C4-2B (cell line): ENCODE results near the gene PLN.

Source experiments
- H3K27ac ChIP-seq: fragments of 450-650 bp; 2 replicates; pipeline ENCODE4 v1.5.1; 2017
- CTCF ChIP-seq: fragments of 450-650 bp; conservative IDR thresholded peaks from 2 replicates; pipeline ENCODE4 v1.5.1; 2017; ENCODE audit warnings: mild to moderate bottlenecking
- ZFX ChIP-seq: fragments of 450-650 bp; IDR thresholded peaks from 2 replicates; pipeline ENCODE4 v1.6.1; 2017

Gene PLN

GRCh38 chr6:118580585-118581419 is 32.7 kb downstream of the PLN start:
- TF ChIP-seq ZFX, result no peak
- TF ChIP-seq CTCF, result peak; percentile 75
- peak overlapping the region; percentile 56; the same call in 1 of the 2 replicates for H3K27ac ChIP-seq

GRCh38 chr6:118581489-118581959 is 33.4 kb downstream of the PLN start:
- TF ChIP-seq CTCF (no peak), ZFX (no peak)

DNA sequence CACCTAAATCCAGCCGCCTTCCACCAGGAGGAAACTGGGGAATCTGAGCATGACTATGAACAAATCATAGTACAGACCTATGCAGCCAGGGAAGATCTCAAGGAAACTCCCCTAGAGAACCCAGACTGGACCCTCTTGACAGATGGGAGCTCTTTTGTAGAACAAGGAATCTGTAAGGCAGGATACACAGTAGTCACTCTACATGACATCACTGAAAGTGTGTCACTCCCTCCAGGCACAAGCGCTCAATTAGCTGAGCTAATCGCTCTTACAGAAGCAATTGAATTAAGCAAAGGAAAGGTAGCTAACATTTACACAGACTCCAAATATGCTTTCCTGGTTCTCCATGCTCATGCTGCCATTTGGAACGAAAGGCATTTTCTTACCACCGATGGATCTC is 36.8 kb downstream of the PLN start:
- no peak for TF ChIP-seq ZFX
- H3K27ac ChIP-seq, result no peak overlapping the region

More at GRCh38 chr6:118581489-118581959, 33.4 kb downstream of the PLN start:
- peak overlapping the region; percentile 56; the same call in 1 of the 2 replicates for H3K27ac ChIP-seq

- TF ChIP-seq ZFX, result no peak
- no peak for TF ChIP-seq CTCF
Measured at GRCh38 chr6:118586746-118587485, 38.8 kb downstream of the PLN start.

DNA sequence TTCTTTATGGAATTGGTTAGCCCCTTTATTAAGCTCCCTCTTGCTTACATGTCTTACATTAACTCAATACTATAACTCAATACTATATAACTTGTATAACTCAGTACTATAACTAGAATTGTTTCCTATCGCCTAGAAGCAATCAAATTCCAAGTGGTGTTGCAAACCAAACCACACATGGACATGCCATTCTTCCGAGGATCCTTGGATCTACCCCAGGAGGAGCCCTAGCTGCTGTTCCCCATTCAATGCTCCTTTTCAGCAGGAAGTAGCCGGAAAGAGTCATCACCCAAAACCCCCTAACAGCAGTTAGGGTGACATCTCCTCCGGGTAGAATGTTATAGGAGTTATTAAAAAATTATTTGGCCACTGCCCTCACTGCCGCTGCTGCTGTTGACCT is 40.5 kb downstream of the PLN start:
- TF ChIP-seq CTCF (no peak), ZFX (no peak)
- H3K27ac ChIP-seq, result no peak overlapping the region

More at GRCh38 chr6:118586746-118587485, 38.8 kb downstream of the PLN start:
- H3K27ac ChIP-seq, result no peak overlapping the region

DNA sequence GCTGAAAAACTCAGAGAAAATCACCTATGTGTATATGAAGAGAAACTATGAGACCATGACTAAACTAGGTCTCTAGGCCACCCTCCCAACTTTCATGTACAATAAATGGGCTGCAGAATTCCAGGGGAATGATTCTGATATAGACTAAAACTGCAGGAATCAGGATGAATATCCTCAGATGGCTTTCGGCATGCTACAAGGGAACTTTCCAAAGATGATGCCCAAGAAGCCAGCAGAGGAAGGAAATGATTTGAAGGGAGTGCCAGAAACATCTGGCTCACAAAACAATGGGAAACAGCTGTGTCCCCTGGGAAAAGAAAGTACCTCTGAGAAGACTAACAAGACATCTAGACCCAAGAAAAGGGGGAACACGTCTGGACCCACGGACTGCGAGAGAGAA is 41.1 kb downstream of the PLN start:
- no peak overlapping the region for H3K27ac ChIP-seq
- TF ChIP-seq CTCF (no peak), ZFX (no peak)

DNA sequence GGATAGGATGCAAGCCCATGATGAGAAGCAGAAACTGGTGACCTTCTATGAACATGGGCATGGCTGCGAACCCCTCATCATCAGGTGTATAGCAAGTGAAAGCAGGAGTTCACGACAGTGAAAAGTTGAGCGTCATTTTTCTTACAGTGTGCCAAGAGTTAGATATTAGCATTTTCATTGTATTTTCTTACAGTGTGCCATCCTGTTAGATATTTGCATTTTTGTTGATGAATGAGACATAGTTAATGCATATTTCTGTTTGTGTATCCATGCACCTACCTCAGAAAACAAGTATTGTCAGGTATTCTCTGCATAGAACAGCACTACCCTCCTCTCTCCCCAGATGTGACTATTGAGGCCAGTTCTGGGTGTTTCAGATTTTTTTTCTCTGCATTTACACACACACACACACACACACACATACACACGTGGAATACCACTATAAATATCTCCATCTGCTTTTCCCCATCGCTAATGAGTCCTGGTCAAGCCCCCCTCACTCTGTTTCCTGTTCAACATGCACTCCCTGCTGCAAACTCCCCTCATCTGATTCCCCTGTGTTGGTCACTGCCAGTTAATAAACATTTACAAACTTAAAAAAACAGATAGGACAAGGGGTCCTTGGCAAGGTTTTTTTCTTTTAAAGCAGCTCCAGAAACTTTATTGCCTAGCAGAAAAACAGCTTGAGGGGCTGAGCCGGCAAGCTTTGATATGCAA is 41.7 kb downstream of the PLN start:
- TF ChIP-seq ZFX, result no peak
- TF ChIP-seq CTCF, result no peak
- H3K27ac ChIP-seq, result no peak overlapping the region
